ENCODE measurements around the gene MTTP. TPM values are rescaled to one million over a fixed set of nuclear protein-coding genes. Genes with fewer than 3 reads are reported as not detected.

The MTTP gene
- total RNA-seq, 3 donors from 2014 or later (not counting 1 experiment from before 2014, with no cell fraction given) = not detected

GRCh38 chr4:99571883-99572282 is 2.7 kb upstream of the MTTP start:
- Histone ChIP-seq H3K27me3 (ENCODE audit: control insufficient read depth, insufficient read depth, low read length) (peaks cover 34% of the 10 kb centered on the region), H3K27ac (ENCODE audit: low read length) (no peak overlapping the region), H3K36me3 (ENCODE audit: control insufficient read depth, insufficient read depth, low read length) (no peaks in the 10 kb centered on the region), H3K4me3 (ENCODE audit: low read length) (no peak overlapping the region), H3K4me1 (ENCODE audit: control insufficient read depth, insufficient read depth, low read length) (no peaks in the 10 kb centered on the region), H3K9me3 (ENCODE audit: control insufficient read depth, insufficient read depth, low read length) (no peaks in the 10 kb centered on the region)
- intact Hi-C loops (cut with micrococcal nuclease) = no loop called here
- Mint-ChIP-seq H3K36me3 (no peaks in the 10 kb centered on the region), H3K27ac (no peak overlapping the region), H3K4me3 (no peak overlapping the region), H3K4me1 (no peaks in the 10 kb centered on the region), H3K9me3 (no peaks in the 10 kb centered on the region), H3K27me3 (ENCODE audit: low read depth in 2 of 2) (peaks cover 41 to 67% of the 10 kb centered on the region in 2 donors)
- ATAC-seq (no peak), DNase-seq (no peak)
- TF ChIP-seq CTCF (IDR thresholded peaks at IDR 0.05) = no peak
- WGBS (ENCODE audit: insufficient coverage) = no CpG with 5 or more reads among the region's 1 CpG

- H3K9me3 Mint-ChIP-seq = no peaks in the 10 kb centered on the region
- Histone ChIP-seq H3K4me1 (ENCODE audit: control insufficient read depth, insufficient read depth, low read length) (no peaks in the 10 kb centered on the region), H3K9me3 (ENCODE audit: control insufficient read depth, insufficient read depth, low read length) (no peaks in the 10 kb centered on the region), H3K27ac (ENCODE audit: low read length) (no peak overlapping the region), H3K27me3 (ENCODE audit: control insufficient read depth, insufficient read depth, low read length) (peaks cover 31% of the 10 kb centered on the region), H3K36me3 (ENCODE audit: control insufficient read depth, insufficient read depth, low read length) (no peaks in the 10 kb centered on the region), H3K4me3 (ENCODE audit: low read length) (no peak overlapping the region)
- no peak for DNase-seq
- 87% methylated on average over 5 of the region's 6 CpGs for WGBS (ENCODE audit: insufficient coverage)
- H3K27ac Mint-ChIP-seq = no peak overlapping the region
- H3K4me1 Mint-ChIP-seq = no peaks in the 10 kb centered on the region
- no peak overlapping the region for H3K4me3 Mint-ChIP-seq
- TF ChIP-seq CTCF (IDR thresholded peaks at IDR 0.05) = no peak
- intact Hi-C loops (cut with micrococcal nuclease) = no loop called here
- no peaks in the 10 kb centered on the region for H3K36me3 Mint-ChIP-seq
- no peak for ATAC-seq
- peaks cover 39 to 61% of the 10 kb centered on the region in 2 donors for H3K27me3 Mint-ChIP-seq (ENCODE audit: low read depth in 2 of 2)
Measured at GRCh38 chr4:99572527-99573240, 1.9 kb upstream of the MTTP start.

GRCh38 chr4:99573735-99574368 is 772 bp upstream of the MTTP start:
- no peak for TF ChIP-seq CTCF (IDR thresholded peaks at IDR 0.05)
- no CpG with 5 or more reads among the region's 1 CpG for WGBS (ENCODE audit: insufficient coverage)
- Mint-ChIP-seq H3K27me3 (ENCODE audit: low read depth in 2 of 2) (peaks cover 29 to 61% of the 10 kb centered on the region in 2 donors), H3K4me3 (no peak overlapping the region), H3K9me3 (no peaks in the 10 kb centered on the region), H3K4me1 (no peaks in the 10 kb centered on the region), H3K36me3 (no peaks in the 10 kb centered on the region), H3K27ac (no peak overlapping the region)
- Histone ChIP-seq H3K4me3 (ENCODE audit: low read length) (no peak overlapping the region), H3K9me3 (ENCODE audit: control insufficient read depth, insufficient read depth, low read length) (no peaks in the 10 kb centered on the region), H3K36me3 (ENCODE audit: control insufficient read depth, insufficient read depth, low read length) (no peaks in the 10 kb centered on the region), H3K27ac (ENCODE audit: low read length) (no peak overlapping the region), H3K27me3 (ENCODE audit: control insufficient read depth, insufficient read depth, low read length) (peaks cover 25% of the 10 kb centered on the region), H3K4me1 (ENCODE audit: control insufficient read depth, insufficient read depth, low read length) (no peaks in the 10 kb centered on the region)
- ATAC-seq = no peak
- intact Hi-C loops (cut with micrococcal nuclease) = no loop called here
- no peak for DNase-seq

Data from natural killer cell (primary cell).